SK-N-SH (cell line): ENCODE measurements around the gene KCNC4. TPM values are rescaled to one million over a fixed set of nuclear protein-coding genes. Genes with fewer than 3 reads are reported as not detected.

Experiments
- CTCF ChIA-PET: fragments of 300-600, 350-600 bp; formaldehyde crosslinking; extraction: SDS; loops from one replicate; lab custom pipeline; 2021; lab: Yijun Ruan, JAX
- POLR2A ChIA-PET: fragments of 350-600 bp; sonication (Branson Sonifier 250); formaldehyde crosslinking; extraction: SDS; loops from one replicate; lab custom pipeline; 2020; ENCODE audit warnings: antibody characterized with exemption, inconsistent platforms; lab: Yijun Ruan, JAX
- DNase-seq: peaks from one replicate; pipeline ENCODE4 v3.0.0; 2012
- H2AFZ ChIP-seq: fragments of 200-600 bp; sonication (generic); 2 replicates; pipeline ENCODE4 v1.8.1; 2016; ENCODE audit warnings: antibody characterized with exemption, mild to moderate bottlenecking, low read depth
- H3F3A ChIP-seq: fragments of 200-600 bp; sonication (generic); replicated peaks from 2 replicates; pipeline ENCODE3; 2016; ENCODE audit warnings: antibody characterized with exemption, mild to moderate bottlenecking; ENCODE audit not compliant: insufficient read depth
- H3K27ac ChIP-seq, 2 experiments: fragments of 200-500 bp in 1 of 2; fragments of 200-600 bp in 1 of 2; sonication (Bioruptor generic) in 1 of 2; sonication (generic), shearing (Covaris generic) in 1 of 2; 2 replicates each; pipeline versions ENCODE4 v1.5.1 to v1.6.1; 2014 to 2016; ENCODE audit warnings: low read depth in 2 of 2, inconsistent platforms in 1 of 2, low read length in 1 of 2, mild to moderate bottlenecking in 1 of 2, mixed read lengths in 1 of 2
- H3K27me3 ChIP-seq: fragments of 200-600 bp; sonication (generic), shearing (Covaris generic); 2 replicates; pipeline ENCODE4 v1.6.1; 2016; ENCODE audit warnings: mixed run types; ENCODE audit not compliant: insufficient read depth
- H3K36me3 ChIP-seq, 2 experiments: fragments of 200-500 bp in 1 of 2; fragments of 200-600 bp in 1 of 2; sonication (Bioruptor generic) in 1 of 2; sonication (generic) in 1 of 2; replicated peaks in 1 of 2; 2 replicates each; pipeline versions ENCODE3 to v1.5.1; 2014 to 2016; ENCODE audit warnings: low read length in 1 of 2, mild to moderate bottlenecking in 1 of 2; ENCODE audit not compliant: insufficient read depth in 2 of 2, control insufficient read depth in 1 of 2
- H3K4me1 ChIP-seq, 2 experiments: fragments of 200-500 bp in 1 of 2; fragments of 200-600 bp in 1 of 2; sonication (Bioruptor generic) in 1 of 2; sonication (generic), shearing (Covaris generic) in 1 of 2; 2 replicates each; pipeline versions ENCODE4 v1.5.1 to v1.6.1; 2014 to 2016; ENCODE audit warnings: low read depth in 1 of 2, low read length in 1 of 2, mixed run types in 1 of 2; ENCODE audit not compliant: insufficient read depth in 2 of 2, control insufficient read depth in 1 of 2
- H3K4me2 ChIP-seq: fragments of 200-600 bp; sonication (generic), shearing (Covaris generic); 2 replicates; pipeline ENCODE4 v1.6.1; 2017; ENCODE audit warnings: mixed run types
- H3K4me3 ChIP-seq, 2 experiments: fragments of 200-500 bp in 1 of 2; fragments of 200-600 bp in 1 of 2; sonication (Bioruptor generic) in 1 of 2; sonication (generic), shearing (Covaris generic) in 1 of 2; 2 replicates each; pipeline versions ENCODE4 v1.5.1 to v1.8.1; 2014 to 2016; ENCODE audit warnings: low read depth in 2 of 2, inconsistent platforms in 1 of 2, low read length in 1 of 2, mild to moderate bottlenecking in 1 of 2, mixed read lengths in 1 of 2, moderate library complexity in 1 of 2
- H3K79me2 ChIP-seq: fragments of 200-600 bp; sonication (generic); 2 replicates; pipeline ENCODE4 v1.8.1; 2017; ENCODE audit warnings: mild to moderate bottlenecking; ENCODE audit not compliant: insufficient read depth
- H3K9ac ChIP-seq: fragments of 200-600 bp; sonication (generic); 2 replicates; pipeline ENCODE4 v1.6.1; 2017; ENCODE audit warnings: mixed run types
- H3K9me2 ChIP-seq: fragments of 200-600 bp; sonication (generic); 2 replicates; pipeline ENCODE4 v1.6.1; 2017; ENCODE audit warnings: mixed run types
- H3K9me3 ChIP-seq: fragments of 200-600 bp; sonication (generic); 2 replicates; pipeline ENCODE4 v1.6.1; 2017; ENCODE audit warnings: mixed run types, mild to moderate bottlenecking, moderate library complexity
- H4K20me1 ChIP-seq: fragments of 200-600 bp; sonication (generic); 2 replicates; pipeline ENCODE4 v1.6.1; 2017; ENCODE audit warnings: mild to moderate bottlenecking, mixed run types; ENCODE audit not compliant: insufficient read depth
- EP300 ChIP-seq, 2 experiments: IDR thresholded peaks; 2 replicates each; pipeline versions ENCODE4 v1.4.0 to v1.6.1; 2012; ENCODE audit warnings: borderline replicate concordance in 1 of 2, low read depth in 1 of 2, low read length in 1 of 2
- EZH2phosphoT487 ChIP-seq: fragments of 200-600 bp; sonication (generic); IDR thresholded peaks from 2 replicates; pipeline ENCODE4 v1.6.1; 2017; ENCODE audit warnings: low read depth, mixed run types, mild to moderate bottlenecking, antibody characterized with exemption, moderate library complexity, borderline replicate concordance
- FOSL2 ChIP-seq: IDR thresholded peaks from 2 replicates; pipeline ENCODE4 v1.4.0; 2012; ENCODE audit warnings: low read depth, mild to moderate bottlenecking, moderate library complexity, borderline replicate concordance
- GABPA ChIP-seq: IDR thresholded peaks from 2 replicates; pipeline ENCODE4 v1.4.0; 2012; ENCODE audit warnings: low read depth, mild to moderate bottlenecking
- GATA2 ChIP-seq: sonication (generic); formaldehyde crosslinking; IDR thresholded peaks from 2 replicates; pipeline ENCODE4 v1.5.0; 2020; ENCODE audit warnings: mild to moderate bottlenecking, missing genetic modification reagents
- RFX5 ChIP-seq: IDR thresholded peaks from 2 replicates; pipeline ENCODE4 v1.6.1; 2012; ENCODE audit warnings: mild to moderate bottlenecking, improper control_type of control experiment, low read length
- SIN3A ChIP-seq: IDR thresholded peaks from 2 replicates; pipeline ENCODE4 v1.6.1; 2012; ENCODE audit warnings: low read depth, mild to moderate bottlenecking, low read length, moderate library complexity, borderline replicate concordance
- TCF12 ChIP-seq: IDR thresholded peaks from 2 replicates; pipeline ENCODE4 v1.4.0; 2012
- TEAD4 ChIP-seq: IDR thresholded peaks from 2 replicates; pipeline ENCODE4 v1.4.0; 2012; ENCODE audit warnings: mild to moderate bottlenecking, borderline replicate concordance; ENCODE audit not compliant: insufficient read depth
- YY1 ChIP-seq: IDR thresholded peaks from 2 replicates; pipeline ENCODE4 v1.4.0; 2012; ENCODE audit warnings: low read depth, mild to moderate bottlenecking
- WGBS: methylation state at CpG from one replicate; pipeline ENCODE4 v1.1.6; 2017; ENCODE audit warnings: low lambda C conversion rate; 5-methylcytosine and 5-hydroxymethylcytosine counted together
- polyA plus RNA-seq, 3 experiments: library from polyadenylated mRNA; depleted of rRNA; stranded (reverse); fragments of >200 nt; gene quantifications; 2 replicates each; pipeline ENCODE4 v1.2.3, GENCODE V29; 2012
- TF ChIP-seq, protein P1 (sequence below): fragments of 200-600 bp; sonication (generic); IDR thresholded peaks from 2 replicates; pipeline ENCODE4 v1.6.1; 2017; ENCODE audit warnings: antibody characterized with exemption, mild to moderate bottlenecking, moderate library complexity
- TF ChIP-seq, protein P2 (sequence below): IDR thresholded peaks from 2 replicates; pipeline ENCODE4 v1.4.0; 2012; ENCODE audit warnings: low read depth, borderline replicate concordance
- TF ChIP-seq, protein P3 (sequence below): fragments of 150-350 bp; IDR thresholded peaks from 2 replicates; pipeline ENCODE4 v1.6.1; 2016; ENCODE audit warnings: mild to moderate bottlenecking, low read depth, low read length
- TF ChIP-seq, protein P4 (sequence below): fragments of 150-350 bp; IDR thresholded peaks from 2 replicates; pipeline ENCODE4 v1.6.1; 2017; ENCODE audit warnings: antibody characterized with exemption, low read length, low read depth, borderline replicate concordance

KCNC4 gene
- polyA plus RNA-seq, 1 of the 3 experiments (the other 2 are of a cell fraction), result 0.51 TPM

DNA sequence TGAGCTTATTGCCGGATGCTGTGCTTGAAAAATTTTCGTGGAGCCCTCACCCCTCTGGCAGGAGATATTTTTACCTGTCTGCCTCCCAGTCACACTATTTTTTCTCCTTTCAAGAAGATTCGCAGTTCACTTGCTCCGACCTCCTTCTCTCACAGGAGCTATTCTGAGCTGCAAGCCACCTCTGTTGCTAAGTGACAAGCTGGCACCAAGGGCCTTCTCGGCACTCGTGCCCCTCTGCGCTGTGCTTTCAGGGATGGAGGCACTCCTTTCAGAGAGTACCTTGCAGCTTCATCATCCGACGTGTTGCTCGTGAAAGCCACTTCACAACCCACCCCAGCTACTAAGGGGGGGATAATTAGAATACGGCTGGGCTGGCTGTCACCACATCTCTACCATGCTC is 48.3 kb upstream of the KCNC4 start:
- H3K9me2 ChIP-seq, result no peaks in the 10 kb centered on the region
- no peaks in the 10 kb centered on the region for H3K36me3 ChIP-seq
- H3K27me3 ChIP-seq, result no peaks in the 10 kb centered on the region; the same call in 1 of the 2 replicates
- ChIA-PET CTCF (interaction anchor here (1.0 to 10.4 kb wide), 7 partner anchors 10 to 334 kb away, joined by 3 to 76 read pairs (median 4); partner anchors contain the start of gene SLC6A17), POLR2A (no interaction called here)
- H3K4me3 ChIP-seq, result no peak overlapping the region
- no peaks in the 10 kb centered on the region for H3K9me3 ChIP-seq
- no peak overlapping the region for H3K4me2 ChIP-seq
- peaks cover 0 to 38% of the 10 kb centered on the region in 2 experiments; a peak in 2 of 4 replicates for H3K4me1 ChIP-seq
- TF ChIP-seq TEAD4 (no peak), GATA2 (CRISPR knock-in tag) (no peak), RFX5 (no peak), EZH2phosphoT487 (no peak), EP300 (IDR thresholded peaks at IDR 0.05; ENCODE audit: borderline replicate concordance in 1 of 2, low read depth in 1 of 2, low read length in 1 of 2) (no peak), SIN3A (no peak), YY1 (no peak), FOSL2 (no peak), TCF12 (no peak), GABPA (no peak)
- TF ChIP-seq, protein P1, sequence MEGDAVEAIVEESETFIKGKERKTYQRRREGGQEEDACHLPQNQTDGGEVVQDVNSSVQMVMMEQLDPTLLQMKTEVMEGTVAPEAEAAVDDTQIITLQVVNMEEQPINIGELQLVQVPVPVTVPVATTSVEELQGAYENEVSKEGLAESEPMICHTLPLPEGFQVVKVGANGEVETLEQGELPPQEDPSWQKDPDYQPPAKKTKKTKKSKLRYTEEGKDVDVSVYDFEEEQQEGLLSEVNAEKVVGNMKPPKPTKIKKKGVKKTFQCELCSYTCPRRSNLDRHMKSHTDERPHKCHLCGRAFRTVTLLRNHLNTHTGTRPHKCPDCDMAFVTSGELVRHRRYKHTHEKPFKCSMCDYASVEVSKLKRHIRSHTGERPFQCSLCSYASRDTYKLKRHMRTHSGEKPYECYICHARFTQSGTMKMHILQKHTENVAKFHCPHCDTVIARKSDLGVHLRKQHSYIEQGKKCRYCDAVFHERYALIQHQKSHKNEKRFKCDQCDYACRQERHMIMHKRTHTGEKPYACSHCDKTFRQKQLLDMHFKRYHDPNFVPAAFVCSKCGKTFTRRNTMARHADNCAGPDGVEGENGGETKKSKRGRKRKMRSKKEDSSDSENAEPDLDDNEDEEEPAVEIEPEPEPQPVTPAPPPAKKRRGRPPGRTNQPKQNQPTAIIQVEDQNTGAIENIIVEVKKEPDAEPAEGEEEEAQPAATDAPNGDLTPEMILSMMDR, result no peak
- TF ChIP-seq, protein P2, sequence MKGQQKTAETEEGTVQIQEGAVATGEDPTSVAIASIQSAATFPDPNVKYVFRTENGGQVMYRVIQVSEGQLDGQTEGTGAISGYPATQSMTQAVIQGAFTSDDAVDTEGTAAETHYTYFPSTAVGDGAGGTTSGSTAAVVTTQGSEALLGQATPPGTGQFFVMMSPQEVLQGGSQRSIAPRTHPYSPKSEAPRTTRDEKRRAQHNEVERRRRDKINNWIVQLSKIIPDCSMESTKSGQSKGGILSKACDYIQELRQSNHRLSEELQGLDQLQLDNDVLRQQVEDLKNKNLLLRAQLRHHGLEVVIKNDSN, result no peak
- TF ChIP-seq, protein P3, sequence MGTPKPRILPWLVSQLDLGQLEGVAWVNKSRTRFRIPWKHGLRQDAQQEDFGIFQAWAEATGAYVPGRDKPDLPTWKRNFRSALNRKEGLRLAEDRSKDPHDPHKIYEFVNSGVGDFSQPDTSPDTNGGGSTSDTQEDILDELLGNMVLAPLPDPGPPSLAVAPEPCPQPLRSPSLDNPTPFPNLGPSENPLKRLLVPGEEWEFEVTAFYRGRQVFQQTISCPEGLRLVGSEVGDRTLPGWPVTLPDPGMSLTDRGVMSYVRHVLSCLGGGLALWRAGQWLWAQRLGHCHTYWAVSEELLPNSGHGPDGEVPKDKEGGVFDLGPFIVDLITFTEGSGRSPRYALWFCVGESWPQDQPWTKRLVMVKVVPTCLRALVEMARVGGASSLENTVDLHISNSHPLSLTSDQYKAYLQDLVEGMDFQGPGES, result no peak
- TF ChIP-seq, protein P4, sequence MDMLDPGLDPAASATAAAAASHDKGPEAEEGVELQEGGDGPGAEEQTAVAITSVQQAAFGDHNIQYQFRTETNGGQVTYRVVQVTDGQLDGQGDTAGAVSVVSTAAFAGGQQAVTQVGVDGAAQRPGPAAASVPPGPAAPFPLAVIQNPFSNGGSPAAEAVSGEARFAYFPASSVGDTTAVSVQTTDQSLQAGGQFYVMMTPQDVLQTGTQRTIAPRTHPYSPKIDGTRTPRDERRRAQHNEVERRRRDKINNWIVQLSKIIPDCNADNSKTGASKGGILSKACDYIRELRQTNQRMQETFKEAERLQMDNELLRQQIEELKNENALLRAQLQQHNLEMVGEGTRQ, result no peak
- no peak overlapping the region for H2AFZ ChIP-seq
- no peaks in the 10 kb centered on the region for H3F3A ChIP-seq
- no peak for DNase-seq
- WGBS, result 65% methylated on average over 8 of the region's 11 CpGs
- no peak overlapping the region for H3K27ac ChIP-seq
- H3K79me2 ChIP-seq, result no peaks in the 10 kb centered on the region
- no peaks in the 10 kb centered on the region for H4K20me1 ChIP-seq
- H3K9ac ChIP-seq, result no peak overlapping the region
